Tibial artery (tissue), 4 donors: ENCODE results near the gene IVNS1ABP.

Experiments
- DNase-seq, 2 donors: peaks; one replicate each; pipeline ENCODE4 v3.0.0-alpha.2; 2019
- H3K27ac ChIP-seq, 2 donors: fragments of 200-600 bp; sonication (generic) in 1 of 2; 1 replicate in 1 of 2; 2 replicates in 1 of 2; pipeline ENCODE4 v1.5.1; 2018 to 2019; ENCODE audit warnings: mild to moderate bottlenecking in 1 of 2
- H3K27me3 ChIP-seq, 2 donors: fragments of 200-600 bp; sonication (generic) in 1 of 2; one replicate each; pipeline versions ENCODE4 v1.5.1 to v1.6.0; 2016 to 2019
- H3K36me3 ChIP-seq, 3 donors: fragments of 200-600 bp; sonication (generic) in 2 of 3; one replicate each; pipeline ENCODE4 v1.5.1; 2016 to 2019; ENCODE audit warnings: mild to moderate bottlenecking in 2 of 3
- H3K4me1 ChIP-seq, 4 donors: fragments of 200-600 bp; sonication (generic) in 2 of 4; 1 replicate in 3 of 4; 2 replicates in 1 of 4; pipeline ENCODE4 v1.5.1; 2016 to 2019
- H3K4me3 ChIP-seq, 2 donors: fragments of 200-600 bp; sonication (generic) in 1 of 2; 1 replicate in 1 of 2; 2 replicates in 1 of 2; pipeline ENCODE4 v1.5.1; 2018 to 2019; ENCODE audit warnings: mild to moderate bottlenecking in 2 of 2
- H3K9me3 ChIP-seq, 3 donors: fragments of 200-600 bp; sonication (generic) in 1 of 3; one replicate each; pipeline ENCODE4 v1.5.1; 2016 to 2019
- intact Hi-C: fragments of 100-400 bp; cut with DNase I; formaldehyde crosslinking; loops from one replicate; pipeline ENCODE4 v1.15.0; 2023; ENCODE audit warnings: low total_unique reads
- TF ChIP-seq, protein P1 (sequence below), 2 experiments: fragments of 200-600 bp in 1 of 2; fragments of 450-650 bp in 1 of 2; IDR thresholded peaks; one replicate each; pipeline ENCODE4 v1.5.1; 2017 to 2019; ENCODE audit warnings: antibody characterized with exemption in 2 of 2, mild to moderate bottlenecking in 1 of 2, moderate library complexity in 1 of 2

IVNS1ABP gene

DNA sequence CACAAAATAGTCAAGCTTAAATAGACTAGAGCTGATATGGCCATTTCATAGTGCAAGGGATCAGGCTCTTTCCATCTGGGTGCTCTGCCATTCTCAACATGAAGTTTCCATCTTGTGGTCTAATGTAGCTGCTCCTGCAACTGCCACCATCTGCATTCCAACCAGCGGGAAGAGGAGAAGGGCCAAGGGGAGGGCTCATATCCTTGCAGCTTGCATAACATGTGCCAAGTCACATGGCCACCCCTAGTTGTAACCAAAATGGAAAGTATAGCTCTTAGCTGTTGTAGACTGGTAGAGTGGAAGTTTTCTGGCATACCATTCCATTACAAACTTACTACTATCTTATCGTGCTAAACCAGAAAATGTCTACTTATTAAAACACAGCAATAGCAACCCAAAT, 38.9 kb upstream of the IVNS1ABP start:
- Histone ChIP-seq H3K36me3 (no peaks in the 10 kb centered on the region), H3K9me3 (no peaks in the 10 kb centered on the region), H3K27me3 (no peaks in the 10 kb centered on the region), H3K27ac (no peak overlapping the region), H3K4me3 (no peak overlapping the region), H3K4me1 (peaks cover 0 to 2% (median 0%) of the 10 kb centered on the region in 4 donors)
- TF ChIP-seq, protein P1, sequence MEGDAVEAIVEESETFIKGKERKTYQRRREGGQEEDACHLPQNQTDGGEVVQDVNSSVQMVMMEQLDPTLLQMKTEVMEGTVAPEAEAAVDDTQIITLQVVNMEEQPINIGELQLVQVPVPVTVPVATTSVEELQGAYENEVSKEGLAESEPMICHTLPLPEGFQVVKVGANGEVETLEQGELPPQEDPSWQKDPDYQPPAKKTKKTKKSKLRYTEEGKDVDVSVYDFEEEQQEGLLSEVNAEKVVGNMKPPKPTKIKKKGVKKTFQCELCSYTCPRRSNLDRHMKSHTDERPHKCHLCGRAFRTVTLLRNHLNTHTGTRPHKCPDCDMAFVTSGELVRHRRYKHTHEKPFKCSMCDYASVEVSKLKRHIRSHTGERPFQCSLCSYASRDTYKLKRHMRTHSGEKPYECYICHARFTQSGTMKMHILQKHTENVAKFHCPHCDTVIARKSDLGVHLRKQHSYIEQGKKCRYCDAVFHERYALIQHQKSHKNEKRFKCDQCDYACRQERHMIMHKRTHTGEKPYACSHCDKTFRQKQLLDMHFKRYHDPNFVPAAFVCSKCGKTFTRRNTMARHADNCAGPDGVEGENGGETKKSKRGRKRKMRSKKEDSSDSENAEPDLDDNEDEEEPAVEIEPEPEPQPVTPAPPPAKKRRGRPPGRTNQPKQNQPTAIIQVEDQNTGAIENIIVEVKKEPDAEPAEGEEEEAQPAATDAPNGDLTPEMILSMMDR (IDR thresholded peaks at IDR 0.05) = no peak
- no peak for DNase-seq
- intact Hi-C loops = no loop called here

- intact Hi-C loops = no loop called here
- DNase-seq = no peak
These were observed 36.1 kb upstream of the IVNS1ABP start for GRCh38 chr1:185353124-185353523.

GRCh38 chr1:185351734-185352466, 34.9 kb upstream of the IVNS1ABP start:
- H3K27me3 ChIP-seq = no peaks in the 10 kb centered on the region
- H3K4me1 ChIP-seq = peaks cover 0 to 2% (median 0%) of the 10 kb centered on the region in 4 donors
- H3K27ac ChIP-seq = no peak overlapping the region
- no peaks in the 10 kb centered on the region for H3K36me3 ChIP-seq
- H3K9me3 ChIP-seq = no peaks in the 10 kb centered on the region
- no peak overlapping the region for H3K4me3 ChIP-seq
- DNase-seq = no peak
- TF ChIP-seq, protein P1 (IDR thresholded peaks at IDR 0.05) = no peak
- intact Hi-C loops = no loop called here

More at GRCh38 chr1:185353124-185353523, 36.1 kb upstream of the IVNS1ABP start:
- Histone ChIP-seq H3K27me3 (no peaks in the 10 kb centered on the region), H3K27ac (no peak overlapping the region), H3K36me3 (no peaks in the 10 kb centered on the region), H3K4me3 (no peak overlapping the region), H3K4me1 (peaks cover 0 to 2% (median 0%) of the 10 kb centered on the region in 4 donors), H3K9me3 (no peaks in the 10 kb centered on the region)
- TF ChIP-seq, protein P1 (IDR thresholded peaks at IDR 0.05) = no peak

- Histone ChIP-seq H3K9me3 (no peaks in the 10 kb centered on the region), H3K36me3 (no peaks in the 10 kb centered on the region), H3K4me1 (peaks cover 0 to 2% (median 0%) of the 10 kb centered on the region in 4 donors), H3K27me3 (no peaks in the 10 kb centered on the region), H3K27ac (no peak overlapping the region), H3K4me3 (no peak overlapping the region)
- intact Hi-C loops = no loop called here
- TF ChIP-seq, protein P1 (IDR thresholded peaks at IDR 0.05) = no peak
- DNase-seq = no peak
These were observed 33.0 kb upstream of the IVNS1ABP start for GRCh38 chr1:185350027-185350442.

- Histone ChIP-seq H3K27me3 (no peaks in the 10 kb centered on the region), H3K36me3 (no peaks in the 10 kb centered on the region), H3K4me3 (no peak overlapping the region), H3K4me1 (peaks cover 0 to 2% (median 0%) of the 10 kb centered on the region in 4 donors), H3K9me3 (no peaks in the 10 kb centered on the region), H3K27ac (no peak overlapping the region)
- no peak for DNase-seq
- intact Hi-C loops = no loop called here
- TF ChIP-seq, protein P1 (IDR thresholded peaks at IDR 0.05) = no peak
These were observed 32.5 kb upstream of the IVNS1ABP start for GRCh38 chr1:185349556-185349955.
